Fibroblast of mammary gland (primary cell): ENCODE data around the gene RAB3A.
A peak's percentile ranks its signal among the peaks of the same experiment; 100 is the strongest.
"Not testable (repeated sequence)": the region's sequence is repeated elsewhere in the genome, so short reads cannot be mapped to it uniquely, and the experiment has no call there.

Source experiments
- DNase-seq: peaks from one replicate; pipeline ENCODE4 v3.0.0-alpha.2; 2010; ENCODE audit warnings: low read depth
- H3K4me3 ChIP-seq: 2 replicates; pipeline ENCODE4 v1.5.1; 2011; ENCODE audit warnings: low read depth, mild to moderate bottlenecking, low read length, moderate library complexity; ENCODE audit not compliant: control insufficient read depth
- TF ChIP-seq, protein P1 (sequence below): conservative IDR thresholded peaks from 2 replicates; pipeline ENCODE4 v1.5.1; 2011; ENCODE audit warnings: low read depth, low read length, inconsistent platforms; ENCODE audit not compliant: control insufficient read depth, insufficient read depth

RAB3A gene

DNA sequence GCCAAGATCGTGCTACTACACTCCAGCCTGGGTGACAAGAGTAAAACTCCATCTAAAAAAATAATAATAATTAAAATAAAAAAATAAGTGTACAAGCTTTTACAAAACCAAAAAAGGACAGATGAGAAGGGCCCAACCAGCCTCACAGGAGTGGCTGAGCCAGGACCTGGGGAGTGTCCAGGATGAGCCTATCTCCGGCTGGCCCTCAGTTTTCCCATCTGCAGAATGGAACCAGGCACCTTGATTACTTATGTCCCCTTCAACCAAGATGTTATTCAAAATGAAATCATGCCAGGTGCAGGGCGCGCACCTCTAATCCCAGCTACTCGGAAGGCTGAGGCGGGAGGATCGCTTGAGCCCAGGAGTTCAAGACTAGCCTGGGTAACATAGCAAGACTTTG, 39.8 kb downstream of the RAB3A start:
- no peak for DNase-seq
- no peak overlapping the region for H3K4me3 ChIP-seq
- TF ChIP-seq, protein P1, sequence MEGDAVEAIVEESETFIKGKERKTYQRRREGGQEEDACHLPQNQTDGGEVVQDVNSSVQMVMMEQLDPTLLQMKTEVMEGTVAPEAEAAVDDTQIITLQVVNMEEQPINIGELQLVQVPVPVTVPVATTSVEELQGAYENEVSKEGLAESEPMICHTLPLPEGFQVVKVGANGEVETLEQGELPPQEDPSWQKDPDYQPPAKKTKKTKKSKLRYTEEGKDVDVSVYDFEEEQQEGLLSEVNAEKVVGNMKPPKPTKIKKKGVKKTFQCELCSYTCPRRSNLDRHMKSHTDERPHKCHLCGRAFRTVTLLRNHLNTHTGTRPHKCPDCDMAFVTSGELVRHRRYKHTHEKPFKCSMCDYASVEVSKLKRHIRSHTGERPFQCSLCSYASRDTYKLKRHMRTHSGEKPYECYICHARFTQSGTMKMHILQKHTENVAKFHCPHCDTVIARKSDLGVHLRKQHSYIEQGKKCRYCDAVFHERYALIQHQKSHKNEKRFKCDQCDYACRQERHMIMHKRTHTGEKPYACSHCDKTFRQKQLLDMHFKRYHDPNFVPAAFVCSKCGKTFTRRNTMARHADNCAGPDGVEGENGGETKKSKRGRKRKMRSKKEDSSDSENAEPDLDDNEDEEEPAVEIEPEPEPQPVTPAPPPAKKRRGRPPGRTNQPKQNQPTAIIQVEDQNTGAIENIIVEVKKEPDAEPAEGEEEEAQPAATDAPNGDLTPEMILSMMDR, result no peak

- peak overlapping the region; percentile 31 for H3K4me3 ChIP-seq
- TF ChIP-seq, protein P1, result no peak
Measured at GRCh38 chr19:18161636-18162002, 42.2 kb downstream of the RAB3A start.

DNA sequence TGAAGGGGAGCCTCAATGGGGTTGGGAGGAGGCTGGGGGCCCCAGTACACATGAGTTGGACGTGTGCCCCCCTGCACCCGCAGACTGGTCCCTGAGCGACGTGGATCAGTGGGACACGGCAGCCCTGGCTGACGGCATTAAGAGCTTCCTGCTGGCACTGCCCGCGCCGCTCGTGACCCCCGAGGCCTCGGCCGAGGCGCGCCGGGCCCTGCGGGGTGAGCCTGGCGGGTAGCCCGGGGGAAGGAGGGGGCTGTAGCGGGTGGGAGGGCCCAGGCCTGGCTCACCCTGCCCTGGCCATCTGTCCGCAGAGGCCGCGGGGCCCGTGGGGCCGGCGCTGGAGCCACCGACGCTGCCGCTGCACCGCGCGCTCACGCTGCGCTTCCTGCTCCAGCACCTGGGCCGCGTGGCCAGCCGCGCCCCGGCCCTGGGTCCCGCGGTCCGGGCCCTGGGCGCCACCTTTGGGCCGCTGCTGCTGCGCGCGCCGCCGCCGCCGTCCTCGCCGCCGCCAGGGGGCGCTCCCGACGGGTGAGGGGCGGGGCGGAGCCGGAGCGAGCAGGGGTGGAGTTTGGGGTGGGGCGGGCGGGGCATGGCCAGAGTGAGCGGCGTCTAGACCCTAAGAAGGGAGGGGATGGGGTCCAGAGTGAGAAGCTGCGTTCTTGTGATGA, 42.7 kb downstream of the RAB3A start:
- DNase-seq, result peak; percentile 42
- peak overlapping the region; percentile 31 for H3K4me3 ChIP-seq
- TF ChIP-seq, protein P1, result no peak

More at GRCh38 chr19:18161636-18162002, 42.2 kb downstream of the RAB3A start:
- DNase-seq, result no peak

GRCh38 chr19:18160493-18160970, 43.3 kb downstream of the RAB3A start:
- TF ChIP-seq, protein P1, result no peak
- peak; percentile 7 for DNase-seq
- peak overlapping the region; percentile 15 for H3K4me3 ChIP-seq

- TF ChIP-seq, protein P1, result no peak
- no peak overlapping the region for H3K4me3 ChIP-seq
- DNase-seq, result no peak
Measured at GRCh38 chr19:18159810-18160209, 44.0 kb downstream of the RAB3A start.

DNA sequence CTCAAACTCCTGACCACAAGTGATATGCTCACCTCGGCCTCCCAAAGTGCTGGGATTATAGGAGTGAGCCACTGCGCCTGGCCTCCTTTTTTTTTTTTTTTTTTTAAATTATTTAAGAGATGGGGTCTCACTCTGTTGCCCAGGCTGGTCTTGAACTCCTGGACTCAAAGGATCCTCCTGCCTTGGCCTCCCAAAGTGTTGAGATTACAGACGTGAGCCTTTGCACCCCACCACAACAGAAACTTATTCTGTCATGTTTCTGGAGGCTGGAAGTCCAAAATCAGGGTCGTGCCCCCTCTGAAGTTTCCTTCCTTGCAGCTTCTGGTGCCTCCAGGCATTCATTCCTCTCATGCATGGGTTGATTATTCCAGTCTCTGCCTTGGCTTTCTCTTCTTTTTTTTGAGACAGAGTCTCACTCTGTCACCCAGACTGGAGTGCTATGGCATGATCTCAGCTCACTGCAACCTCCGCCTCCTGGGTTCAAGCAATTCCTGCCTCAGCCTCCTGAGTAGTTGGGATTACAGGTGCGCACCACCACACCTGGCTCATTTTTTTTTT, 44.7 kb downstream of the RAB3A start:
- DNase-seq, H3K4me3 ChIP-seq: not testable (repeated sequence)

DNA sequence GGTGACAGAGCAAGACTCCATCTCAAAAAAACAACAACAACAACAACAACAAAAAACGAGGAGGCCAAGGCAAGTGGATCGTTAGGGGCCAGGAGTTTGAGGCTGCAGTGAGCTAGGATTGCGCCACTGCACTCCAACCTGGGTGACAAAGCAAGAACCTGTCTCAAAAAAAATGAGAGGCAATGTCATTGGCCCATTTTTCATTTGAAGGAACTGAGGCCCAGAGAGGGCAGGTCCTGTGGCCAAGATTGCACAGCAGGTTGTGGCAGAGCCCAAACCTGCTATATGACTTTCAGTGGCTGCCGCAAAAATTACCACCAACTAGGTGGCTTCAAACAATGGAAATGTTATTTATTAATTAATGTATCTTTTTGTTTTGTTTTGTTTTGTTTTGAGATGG, 45.4 kb downstream of the RAB3A start:
- TF ChIP-seq, protein P1, result no peak
- H3K4me3 ChIP-seq, result no peak overlapping the region
- DNase-seq, result no peak
